ENCODE results near the gene CDC42EP2.
A peak's percentile ranks its signal among the peaks of the same experiment; 100 is the strongest.

CDC42EP2 gene

GRCh38 chr11:65298131-65298535, 16.5 kb upstream of the CDC42EP2 start:
- no peak for DNase-seq (ENCODE audit: low read depth in 2 of 2)

GRCh38 chr11:65298655-65299179, 15.9 kb upstream of the CDC42EP2 start:
- DNase-seq (ENCODE audit: low read depth in 2 of 2), result no peak

- DNase-seq (ENCODE audit: low read depth in 2 of 2), result no peak
Observed at GRCh38 chr11:65300621-65301275, 13.9 kb upstream of the CDC42EP2 start.

- no peak for DNase-seq (ENCODE audit: low read depth in 2 of 2)
Observed at GRCh38 chr11:65301491-65302329, 13.0 kb upstream of the CDC42EP2 start.

GRCh38 chr11:65303555-65303954, 11.1 kb upstream of the CDC42EP2 start:
- DNase-seq (ENCODE audit: low read depth in 2 of 2), result no peak

GRCh38 chr11:65304110-65304509, 10.6 kb upstream of the CDC42EP2 start:
- DNase-seq (ENCODE audit: low read depth in 2 of 2), result no peak

GRCh38 chr11:65304613-65305012, 10.1 kb upstream of the CDC42EP2 start:
- DNase-seq (ENCODE audit: low read depth in 2 of 2), result no peak

- DNase-seq (ENCODE audit: low read depth in 2 of 2), result no peak
Observed at GRCh38 chr11:65305501-65306268, 9.0 kb upstream of the CDC42EP2 start.

GRCh38 chr11:65307298-65308229, 7.1 kb upstream of the CDC42EP2 start:
- DNase-seq (ENCODE audit: low read depth in 2 of 2), result no peak

- no peak for DNase-seq (ENCODE audit: low read depth in 2 of 2)
Observed at GRCh38 chr11:65308281-65308891, 6.3 kb upstream of the CDC42EP2 start.

GRCh38 chr11:65309006-65309405, 5.7 kb upstream of the CDC42EP2 start:
- no peak for DNase-seq (ENCODE audit: low read depth in 2 of 2)

GRCh38 chr11:65310215-65310614, 4.5 kb upstream of the CDC42EP2 start:
- no peak for DNase-seq (ENCODE audit: low read depth in 2 of 2)

GRCh38 chr11:65310736-65311135, 3.9 kb upstream of the CDC42EP2 start:
- no peak for DNase-seq (ENCODE audit: low read depth in 2 of 2)

- DNase-seq (ENCODE audit: low read depth in 2 of 2), result no peak
Observed at GRCh38 chr11:65311170-65311678, 3.4 kb upstream of the CDC42EP2 start.

GRCh38 chr11:65315204-65315865, 669 bp downstream of the CDC42EP2 start:
- DNase-seq (ENCODE audit: low read depth in 2 of 2), result peak; percentile 64 to 73

- no peak for DNase-seq (ENCODE audit: low read depth in 2 of 2)
Observed at GRCh38 chr11:65315866-65316226, 1.2 kb downstream of the CDC42EP2 start.

- no peak for DNase-seq (ENCODE audit: low read depth in 2 of 2)
Observed at GRCh38 chr11:65316227-65317024, 1.8 kb downstream of the CDC42EP2 start.

GRCh38 chr11:65317025-65317786, 2.5 kb downstream of the CDC42EP2 start:
- DNase-seq (ENCODE audit: low read depth in 2 of 2), result no peak
